MCF 10A (cell line): Measurements from ENCODE around the gene FGD4. TPM values are rescaled to one million over a fixed set of nuclear protein-coding genes. Genes with fewer than 3 reads are reported as not detected.

ENCODE experiments used
- BruUV-seq: library from RNA; stranded (reverse); fragments of 400-500 nt; replicated peaks from 2 replicates; lab custom pipeline; 2021; lab: Mats Ljungman, UMichigan
- CTCF ChIA-PET: fragments of 300-600 bp; sonication (Branson Sonifier 250); formaldehyde crosslinking; extraction: SDS; loops from one replicate; lab custom pipeline; 2021; ENCODE audit warnings: antibody characterized with exemption, inconsistent platforms; lab: Yijun Ruan, JAX
- POLR2A ChIA-PET: fragments of 300-600, 350-650 bp; sonication (Branson Sonifier 250); formaldehyde crosslinking; extraction: SDS; loops from one replicate; lab custom pipeline; 2020; ENCODE audit warnings: antibody characterized with exemption, inconsistent platforms; lab: Yijun Ruan, JAX
- DNase-seq: peaks from one replicate; pipeline ENCODE4 v3.0.0-alpha.2; 2018; ENCODE audit not compliant: unreplicated experiment
- H3K27ac Mint-ChIP-seq: one replicate; pipeline ENCODE4 v1.8.0; 2022; ENCODE audit warnings: mild to moderate bottlenecking, low read depth, mixed read lengths; ENCODE audit not compliant: unreplicated experiment
- H3K27me3 Mint-ChIP-seq: one replicate; pipeline ENCODE4 v1.8.0; 2022; ENCODE audit warnings: mixed read lengths; ENCODE audit not compliant: insufficient read depth, unreplicated experiment
- H3K36me3 Mint-ChIP-seq: one replicate; pipeline ENCODE4 v1.8.0; 2022; ENCODE audit warnings: mild to moderate bottlenecking, moderate library complexity, mixed read lengths; ENCODE audit not compliant: insufficient read depth, unreplicated experiment
- H3K4me1 Mint-ChIP-seq: one replicate; pipeline ENCODE4 v1.8.0; 2022; ENCODE audit warnings: mixed read lengths; ENCODE audit not compliant: insufficient read depth, unreplicated experiment
- H3K4me3 Mint-ChIP-seq: one replicate; pipeline ENCODE4 v1.8.0; 2022; ENCODE audit warnings: mild to moderate bottlenecking, moderate library complexity, mixed read lengths; ENCODE audit not compliant: unreplicated experiment
- H3K9me3 Mint-ChIP-seq: one replicate; pipeline ENCODE4 v1.8.0; 2022; ENCODE audit warnings: mixed read lengths; ENCODE audit not compliant: unreplicated experiment
- CTCF ChIP-seq: fragments of 200-600 bp; IDR thresholded peaks from one replicate; pipeline ENCODE4 v1.8.0; 2022; ENCODE audit warnings: antibody characterized with exemption, mild to moderate bottlenecking; ENCODE audit not compliant: unreplicated experiment
- intact Hi-C: fragments of 100-400 bp; cut with micrococcal nuclease; formaldehyde crosslinking; loops from 2 replicates; pipeline ENCODE4 v1.14.1; 2022
- total RNA-seq: library from RNA; stranded (reverse); gene quantifications from 2 replicates; pipeline ENCODE4 v1.2.3, GENCODE V29; 2022

FGD4 gene
- total RNA-seq, 1 experiment from 2014 or later: 34.7 TPM

- no peaks in the 10 kb centered on the region for H3K9me3 Mint-ChIP-seq
- POLR2A ChIA-PET: interaction anchor here (0.7 to 3.0 kb wide), 3 partner anchors 9 to 36 kb away, joined by 3 to 28 read pairs (median 3); partner anchors contain the start of gene DNM1L
- no peaks in the 10 kb centered on the region for H3K4me1 Mint-ChIP-seq
- no TSS peak for BruUV-seq
- intact Hi-C loops: loop anchor here (10.0 kb wide), 1 partner anchor 206 kb away; the partner anchor contains the start of gene PKP2
- H3K4me3 Mint-ChIP-seq: no peak overlapping the region
- CTCF ChIA-PET: interaction anchor here (0.6 to 0.9 kb wide), 4 partner anchors 66 to 654 kb away, joined by 3 read pairs; no protein-coding TSS in a partner anchor
- DNase-seq: no peak
- H3K27me3 Mint-ChIP-seq: no peaks in the 10 kb centered on the region
- peaks cover 41% of the 10 kb centered on the region for H3K36me3 Mint-ChIP-seq
- TF ChIP-seq CTCF: no peak
- no peak overlapping the region for H3K27ac Mint-ChIP-seq
These were observed 289.4 kb downstream of the FGD4 start for GRCh38 chr12:32688786-32689185.

GRCh38 chr12:32690927-32691326, 291.6 kb downstream of the FGD4 start:
- BruUV-seq: no TSS peak
- no peak overlapping the region for H3K4me3 Mint-ChIP-seq

GRCh38 chr12:32692358-32692757, 293.0 kb downstream of the FGD4 start:
- no peaks in the 10 kb centered on the region for H3K27me3 Mint-ChIP-seq
- no peak for DNase-seq
- no TSS peak for BruUV-seq
- H3K27ac Mint-ChIP-seq: no peak overlapping the region
- peaks cover 24% of the 10 kb centered on the region for H3K36me3 Mint-ChIP-seq
- no peak for TF ChIP-seq CTCF
- intact Hi-C loops: no loop called here
- H3K4me3 Mint-ChIP-seq: no peak overlapping the region
- ChIA-PET POLR2A (interaction anchor here (0.7 to 1.5 kb wide), 4 partner anchors 14 to 41 kb away, joined by 3 to 4 read pairs (median 3); no protein-coding TSS in a partner anchor), CTCF (interaction anchor here (0.6 to 1.6 kb wide), 5 partner anchors 10 to 226 kb away, joined by 3 to 6 read pairs (median 4); no protein-coding TSS in a partner anchor)
- peaks cover 5% of the 10 kb centered on the region for H3K4me1 Mint-ChIP-seq
- peaks cover 13% of the 10 kb centered on the region for H3K9me3 Mint-ChIP-seq

More at GRCh38 chr12:32690927-32691326, 291.6 kb downstream of the FGD4 start:
- TF ChIP-seq CTCF: no peak
- H3K27ac Mint-ChIP-seq: no peak overlapping the region
- H3K36me3 Mint-ChIP-seq: peaks cover 38% of the 10 kb centered on the region
- no peaks in the 10 kb centered on the region for H3K4me1 Mint-ChIP-seq
- peaks cover 12% of the 10 kb centered on the region for H3K9me3 Mint-ChIP-seq
- DNase-seq: no peak
- POLR2A ChIA-PET: interaction anchor here (1.8 to 3.0 kb wide), 2 partner anchors 8 to 11 kb away, joined by 5 to 28 read pairs; partner anchors contain the start of gene DNM1L
- H3K27me3 Mint-ChIP-seq: no peaks in the 10 kb centered on the region
- CTCF ChIA-PET: no interaction called here
- intact Hi-C loops: no loop called here

GRCh38 chr12:32693036-32693435, 293.7 kb downstream of the FGD4 start:
- H3K4me3 Mint-ChIP-seq: no peak overlapping the region
- no peak overlapping the region for H3K27ac Mint-ChIP-seq
- no TSS peak for BruUV-seq
- no peak for DNase-seq
- POLR2A ChIA-PET: interaction anchor here (0.7 to 1.1 kb wide), 3 partner anchors 14 to 42 kb away, joined by 3 to 4 read pairs (median 3); no protein-coding TSS in a partner anchor
- CTCF ChIA-PET: interaction anchor here (1.3 to 1.6 kb wide), 2 partner anchors 9 to 62 kb away, joined by 3 to 6 read pairs; no protein-coding TSS in a partner anchor
- H3K9me3 Mint-ChIP-seq: peaks cover 13% of the 10 kb centered on the region
- intact Hi-C loops: no loop called here
- no peak for TF ChIP-seq CTCF
- H3K27me3 Mint-ChIP-seq: no peaks in the 10 kb centered on the region
- H3K36me3 Mint-ChIP-seq: peaks cover 24% of the 10 kb centered on the region
- peaks cover 9% of the 10 kb centered on the region for H3K4me1 Mint-ChIP-seq
